Measurements from ENCODE around the gene ATAD1.

ATAD1 gene

GRCh38 chr10:87715552-87716347, 102.3 kb downstream of the ATAD1 start:
- intact Hi-C loops (cut with DNase I; ENCODE audit: low total_unique reads), result no loop called here
- no peaks in the 10 kb centered on the region for H3K4me1 ChIP-seq
- H3K36me3 ChIP-seq, result peaks cover 0 to 9% (median 4%) of the 10 kb centered on the region in 3 donors
- no peak for DNase-seq
- H3K27ac ChIP-seq, result no peak overlapping the region
- H3K9me3 ChIP-seq, result no peaks in the 10 kb centered on the region
- no peak for TF ChIP-seq CTCF (IDR thresholded peaks at IDR 0.05)
- no peaks in the 10 kb centered on the region for H3K27me3 ChIP-seq
- H3K4me3 ChIP-seq, result no peak overlapping the region

- no peak for DNase-seq
- Histone ChIP-seq H3K9me3 (no peaks in the 10 kb centered on the region), H3K36me3 (peaks cover 0 to 13% (median 4%) of the 10 kb centered on the region in 3 donors), H3K4me1 (no peaks in the 10 kb centered on the region), H3K27ac (no peak overlapping the region), H3K27me3 (no peaks in the 10 kb centered on the region), H3K4me3 (no peak overlapping the region)
- TF ChIP-seq CTCF (IDR thresholded peaks at IDR 0.05), result no peak
- intact Hi-C loops (cut with DNase I; ENCODE audit: low total_unique reads), result no loop called here
Observed at GRCh38 chr10:87713707-87714106, 104.3 kb downstream of the ATAD1 start.

GRCh38 chr10:87712913-87713616, 105.0 kb downstream of the ATAD1 start:
- no peak for DNase-seq
- Histone ChIP-seq H3K4me1 (no peaks in the 10 kb centered on the region), H3K27ac (no peak overlapping the region), H3K36me3 (peaks cover 0 to 13% (median 4%) of the 10 kb centered on the region in 3 donors), H3K9me3 (no peaks in the 10 kb centered on the region), H3K4me3 (no peak overlapping the region), H3K27me3 (no peaks in the 10 kb centered on the region)
- no peak for TF ChIP-seq CTCF (IDR thresholded peaks at IDR 0.05)
- intact Hi-C loops (cut with DNase I; ENCODE audit: low total_unique reads), result no loop called here

- DNase-seq, result no peak
- H3K4me3 ChIP-seq, result no peak overlapping the region
- no peak overlapping the region for H3K27ac ChIP-seq
- peaks cover 0 to 4% (median 0%) of the 10 kb centered on the region in 3 donors for H3K36me3 ChIP-seq
- H3K9me3 ChIP-seq, result no peaks in the 10 kb centered on the region
- intact Hi-C loops (cut with DNase I; ENCODE audit: low total_unique reads), result no loop called here
- H3K4me1 ChIP-seq, result no peaks in the 10 kb centered on the region
- H3K27me3 ChIP-seq, result no peaks in the 10 kb centered on the region
- TF ChIP-seq CTCF (IDR thresholded peaks at IDR 0.05), result no peak
Observed at GRCh38 chr10:87707254-87707653, 110.8 kb downstream of the ATAD1 start.

- Histone ChIP-seq H3K9me3 (no peaks in the 10 kb centered on the region), H3K4me3 (no peak overlapping the region), H3K4me1 (no peaks in the 10 kb centered on the region), H3K36me3 (peaks cover 0 to 4% (median 0%) of the 10 kb centered on the region in 3 donors), H3K27ac (no peak overlapping the region), H3K27me3 (no peaks in the 10 kb centered on the region)
- no peak for TF ChIP-seq CTCF (IDR thresholded peaks at IDR 0.05)
- DNase-seq, result no peak
- intact Hi-C loops (cut with DNase I; ENCODE audit: low total_unique reads), result no loop called here
Observed at GRCh38 chr10:87706731-87707130, 111.3 kb downstream of the ATAD1 start.

All from tibial artery (tissue), 4 donors.